Measurements from ENCODE around the gene RFPL1.

The RFPL1 gene

GRCh38 chr22:29480512-29481264 is 42.3 kb downstream of the RFPL1 start:
- H3K79me2 ChIP-seq (ENCODE audit: insufficient read depth, low read length): no peaks in the 10 kb centered on the region
- no peaks in the 10 kb centered on the region for H3K9me2 ChIP-seq (replicated peaks; ENCODE audit: low read depth, low read length)
- H3K9me3 ChIP-seq (ENCODE audit: insufficient read depth, low read depth, low read length): no peaks in the 10 kb centered on the region
- no peaks in the 10 kb centered on the region for H3K36me3 ChIP-seq (ENCODE audit: insufficient read depth, low read length)
- no peaks in the 10 kb centered on the region for H3K27me3 ChIP-seq (ENCODE audit: insufficient read depth, low read length, poor library complexity, severe bottlenecking)
- H3K4me3 ChIP-seq (ENCODE audit: low read length, poor library complexity, severe bottlenecking): no peak overlapping the region
- no peaks in the 10 kb centered on the region for H3K4me1 ChIP-seq (ENCODE audit: insufficient read depth, low read length, poor library complexity, severe bottlenecking)
- H3K4me2 ChIP-seq (ENCODE audit: low read depth, low read length, poor library complexity, severe bottlenecking): no peak overlapping the region
- no peaks in the 10 kb centered on the region for H4K20me1 ChIP-seq (ENCODE audit: insufficient read depth, low read length, poor library complexity, severe bottlenecking)
- no peaks in the 10 kb centered on the region for H3F3A ChIP-seq (ENCODE audit: low read depth)
- TF ChIP-seq EZH2phosphoT487 (IDR thresholded peaks at IDR 0.05; ENCODE audit: borderline replicate concordance): no peak
- TF ChIP-seq, protein P1, sequence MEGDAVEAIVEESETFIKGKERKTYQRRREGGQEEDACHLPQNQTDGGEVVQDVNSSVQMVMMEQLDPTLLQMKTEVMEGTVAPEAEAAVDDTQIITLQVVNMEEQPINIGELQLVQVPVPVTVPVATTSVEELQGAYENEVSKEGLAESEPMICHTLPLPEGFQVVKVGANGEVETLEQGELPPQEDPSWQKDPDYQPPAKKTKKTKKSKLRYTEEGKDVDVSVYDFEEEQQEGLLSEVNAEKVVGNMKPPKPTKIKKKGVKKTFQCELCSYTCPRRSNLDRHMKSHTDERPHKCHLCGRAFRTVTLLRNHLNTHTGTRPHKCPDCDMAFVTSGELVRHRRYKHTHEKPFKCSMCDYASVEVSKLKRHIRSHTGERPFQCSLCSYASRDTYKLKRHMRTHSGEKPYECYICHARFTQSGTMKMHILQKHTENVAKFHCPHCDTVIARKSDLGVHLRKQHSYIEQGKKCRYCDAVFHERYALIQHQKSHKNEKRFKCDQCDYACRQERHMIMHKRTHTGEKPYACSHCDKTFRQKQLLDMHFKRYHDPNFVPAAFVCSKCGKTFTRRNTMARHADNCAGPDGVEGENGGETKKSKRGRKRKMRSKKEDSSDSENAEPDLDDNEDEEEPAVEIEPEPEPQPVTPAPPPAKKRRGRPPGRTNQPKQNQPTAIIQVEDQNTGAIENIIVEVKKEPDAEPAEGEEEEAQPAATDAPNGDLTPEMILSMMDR (conservative IDR thresholded peaks at IDR 0.05; ENCODE audit: low read length): no peak
- no peak overlapping the region for H2AFZ ChIP-seq (ENCODE audit: low read length)
- no peak overlapping the region for H3K9ac ChIP-seq (ENCODE audit: low read depth, low read length, poor library complexity, severe bottlenecking)

- Histone ChIP-seq H3F3A (ENCODE audit: low read depth) (no peaks in the 10 kb centered on the region), H3K9me2 (replicated peaks; ENCODE audit: low read depth, low read length) (no peaks in the 10 kb centered on the region), H3K27me3 (ENCODE audit: insufficient read depth, low read length, poor library complexity, severe bottlenecking) (no peaks in the 10 kb centered on the region), H3K79me2 (ENCODE audit: insufficient read depth, low read length) (no peaks in the 10 kb centered on the region), H3K4me2 (ENCODE audit: low read depth, low read length, poor library complexity, severe bottlenecking) (no peak overlapping the region), H3K9ac (ENCODE audit: low read depth, low read length, poor library complexity, severe bottlenecking) (no peak overlapping the region), H3K4me3 (ENCODE audit: low read length, poor library complexity, severe bottlenecking) (no peak overlapping the region), H3K9me3 (ENCODE audit: insufficient read depth, low read depth, low read length) (no peaks in the 10 kb centered on the region), H3K36me3 (ENCODE audit: insufficient read depth, low read length) (no peaks in the 10 kb centered on the region), H3K4me1 (ENCODE audit: insufficient read depth, low read length, poor library complexity, severe bottlenecking) (no peaks in the 10 kb centered on the region), H2AFZ (ENCODE audit: low read length) (no peak overlapping the region), H4K20me1 (ENCODE audit: insufficient read depth, low read length, poor library complexity, severe bottlenecking) (no peaks in the 10 kb centered on the region)
- no peak for TF ChIP-seq EZH2phosphoT487 (IDR thresholded peaks at IDR 0.05; ENCODE audit: borderline replicate concordance)
- TF ChIP-seq, protein P1 (conservative IDR thresholded peaks at IDR 0.05; ENCODE audit: low read length): no peak
Measured at GRCh38 chr22:29481265-29482000, 43.0 kb downstream of the RFPL1 start.

DNA sequence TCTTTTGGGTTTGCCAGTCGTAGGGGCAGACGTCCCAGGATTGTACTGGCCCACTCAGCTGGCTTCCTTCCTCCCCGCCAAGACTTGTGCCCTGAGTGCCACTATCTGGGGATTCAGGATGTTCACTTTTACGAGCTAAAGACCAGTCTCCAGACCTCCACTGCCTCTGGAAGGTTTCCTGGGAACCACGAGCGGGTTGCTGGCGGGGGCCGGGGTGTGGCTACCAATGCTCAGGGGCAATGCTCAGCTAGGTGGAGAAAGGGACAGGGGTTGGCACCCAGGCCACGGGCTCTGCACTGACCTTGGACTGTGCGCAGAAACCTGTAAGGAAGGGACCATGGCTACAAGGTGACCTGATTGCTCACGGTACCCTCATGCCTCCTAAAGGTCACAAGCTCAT is 43.9 kb downstream of the RFPL1 start:
- no peaks in the 10 kb centered on the region for H4K20me1 ChIP-seq (ENCODE audit: insufficient read depth, low read length, poor library complexity, severe bottlenecking)
- no peak overlapping the region for H3K4me2 ChIP-seq (ENCODE audit: low read depth, low read length, poor library complexity, severe bottlenecking)
- no peaks in the 10 kb centered on the region for H3K27me3 ChIP-seq (ENCODE audit: insufficient read depth, low read length, poor library complexity, severe bottlenecking)
- H3F3A ChIP-seq (ENCODE audit: low read depth): no peaks in the 10 kb centered on the region
- no peaks in the 10 kb centered on the region for H3K4me1 ChIP-seq (ENCODE audit: insufficient read depth, low read length, poor library complexity, severe bottlenecking)
- H3K79me2 ChIP-seq (ENCODE audit: insufficient read depth, low read length): no peaks in the 10 kb centered on the region
- H3K4me3 ChIP-seq (ENCODE audit: low read length, poor library complexity, severe bottlenecking): no peak overlapping the region
- no peak for TF ChIP-seq EZH2phosphoT487 (IDR thresholded peaks at IDR 0.05; ENCODE audit: borderline replicate concordance)
- H2AFZ ChIP-seq (ENCODE audit: low read length): no peak overlapping the region
- no peak overlapping the region for H3K9ac ChIP-seq (ENCODE audit: low read depth, low read length, poor library complexity, severe bottlenecking)
- H3K9me3 ChIP-seq (ENCODE audit: insufficient read depth, low read depth, low read length): no peaks in the 10 kb centered on the region
- no peaks in the 10 kb centered on the region for H3K36me3 ChIP-seq (ENCODE audit: insufficient read depth, low read length)
- H3K9me2 ChIP-seq (replicated peaks; ENCODE audit: low read depth, low read length): no peaks in the 10 kb centered on the region
